GM19193 (cell line): Measurements from ENCODE around the gene SERPINA6.

Experiments used
- POLR2A ChIP-seq: IDR thresholded peaks from 4 replicates; pipeline ENCODE4 v1.6.1; 2011; ENCODE audit not compliant: insufficient read depth, insufficient read length; ENCODE audit errors: extremely low read depth

The SERPINA6 gene

DNA sequence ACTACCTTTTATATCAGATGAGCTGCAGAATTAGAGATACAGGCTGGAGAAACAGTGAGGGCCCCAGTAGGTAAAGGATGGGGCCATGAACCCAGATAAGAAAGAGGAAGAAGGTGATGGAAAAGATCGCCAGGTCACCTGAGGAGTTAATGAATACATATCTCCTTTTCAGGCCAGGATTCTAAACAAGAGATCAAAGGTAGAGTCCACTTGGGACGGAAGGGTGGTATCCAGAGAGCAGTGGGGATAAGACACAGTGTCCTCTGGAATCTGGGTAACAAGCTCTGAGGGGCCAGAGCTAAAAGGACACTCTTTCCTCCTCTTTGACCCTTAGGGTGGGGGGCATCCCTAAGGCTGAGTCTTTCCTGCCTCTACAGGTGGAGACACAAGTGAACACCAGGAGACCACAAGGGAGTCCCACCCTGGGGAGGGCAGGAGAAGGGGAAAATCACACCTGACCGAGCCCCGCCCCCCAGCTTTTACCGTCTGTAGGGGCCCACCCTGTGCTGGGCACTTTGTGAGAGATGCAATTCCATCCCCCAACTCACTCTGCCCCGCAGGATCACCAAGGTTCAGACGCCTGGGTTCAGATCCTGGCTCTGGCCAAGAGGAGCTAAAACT is 37.9 kb upstream of the SERPINA6 start:
- TF ChIP-seq POLR2A = no peak

DNA sequence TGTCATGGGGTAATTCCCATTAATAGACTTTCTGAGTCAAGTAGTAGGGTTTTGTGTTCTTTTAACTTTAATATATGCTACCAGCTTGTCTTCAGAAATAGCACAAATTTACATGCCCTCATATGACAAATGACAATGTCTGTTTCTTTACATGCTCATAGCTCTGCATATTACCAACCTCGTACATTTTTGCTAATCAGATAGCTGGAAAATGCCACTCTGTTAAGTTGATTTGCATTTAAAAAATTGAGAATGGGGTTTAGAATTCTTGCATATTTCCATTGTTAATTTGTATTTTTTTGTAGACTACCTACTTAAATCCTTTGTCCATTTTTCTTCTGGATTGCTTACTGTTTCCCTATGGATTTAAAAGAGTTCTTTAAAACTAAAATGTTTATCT is 34.0 kb upstream of the SERPINA6 start:
- no peak for TF ChIP-seq POLR2A

DNA sequence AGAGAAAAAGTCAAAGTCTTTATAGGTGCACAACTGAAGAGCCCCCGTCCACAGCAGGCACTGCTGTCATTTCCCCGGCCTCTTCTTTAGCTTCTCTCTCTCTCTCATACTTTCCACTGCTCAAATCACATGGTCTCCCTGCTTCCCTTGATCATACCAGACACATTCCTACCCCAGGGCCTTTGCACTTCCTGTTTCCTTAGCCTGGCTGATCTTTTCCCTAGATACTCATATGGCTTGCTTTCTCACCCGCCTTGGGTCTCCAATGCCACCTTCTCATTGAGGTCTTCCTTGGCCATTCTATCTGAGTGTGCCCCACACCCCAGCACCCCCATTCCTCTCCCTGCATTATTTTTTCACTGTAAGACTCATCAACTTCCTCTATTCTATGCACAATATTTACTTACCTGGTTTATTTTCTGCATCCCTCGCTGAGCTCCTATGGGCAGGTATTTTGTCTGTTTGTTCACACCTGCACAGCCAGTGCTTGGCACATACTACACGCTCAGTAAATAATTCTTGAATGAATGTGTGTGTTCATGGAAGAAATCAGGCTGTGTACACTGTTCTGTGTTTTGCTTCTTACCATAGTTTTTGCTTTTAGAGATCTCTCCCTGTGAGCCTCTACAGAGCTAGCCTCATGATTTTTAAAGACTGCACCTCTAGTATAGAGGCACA is 33.4 kb upstream of the SERPINA6 start:
- no peak for TF ChIP-seq POLR2A

DNA sequence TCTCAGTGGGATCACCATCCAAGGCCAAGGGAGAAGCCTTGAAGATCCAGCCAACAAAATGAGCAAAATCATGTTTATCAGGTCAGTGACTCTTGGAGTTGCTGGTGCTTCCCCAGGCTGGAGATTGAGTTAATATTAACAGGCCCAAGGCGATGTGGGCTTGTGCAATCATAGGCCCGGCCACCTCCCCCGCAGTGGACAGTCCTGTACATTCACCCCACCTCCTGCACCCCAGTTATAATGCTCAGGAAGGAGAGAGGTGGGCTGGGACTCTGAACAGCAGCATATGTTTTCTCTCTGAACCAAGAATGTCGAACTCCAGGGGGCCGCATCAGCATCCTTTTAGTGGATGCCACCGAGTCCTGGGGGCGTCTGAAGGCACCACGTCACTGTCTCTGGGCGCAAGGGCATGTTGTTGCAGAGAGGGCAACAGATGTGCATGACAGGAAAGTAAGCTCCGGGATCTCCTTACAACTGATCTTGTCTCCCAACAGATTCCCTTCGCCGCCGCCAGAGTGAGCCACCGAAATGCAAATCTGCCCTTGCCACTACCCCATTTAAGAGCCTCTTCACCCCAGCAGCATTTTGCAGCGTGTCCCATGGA is 32.2 kb upstream of the SERPINA6 start:
- no peak for TF ChIP-seq POLR2A

DNA sequence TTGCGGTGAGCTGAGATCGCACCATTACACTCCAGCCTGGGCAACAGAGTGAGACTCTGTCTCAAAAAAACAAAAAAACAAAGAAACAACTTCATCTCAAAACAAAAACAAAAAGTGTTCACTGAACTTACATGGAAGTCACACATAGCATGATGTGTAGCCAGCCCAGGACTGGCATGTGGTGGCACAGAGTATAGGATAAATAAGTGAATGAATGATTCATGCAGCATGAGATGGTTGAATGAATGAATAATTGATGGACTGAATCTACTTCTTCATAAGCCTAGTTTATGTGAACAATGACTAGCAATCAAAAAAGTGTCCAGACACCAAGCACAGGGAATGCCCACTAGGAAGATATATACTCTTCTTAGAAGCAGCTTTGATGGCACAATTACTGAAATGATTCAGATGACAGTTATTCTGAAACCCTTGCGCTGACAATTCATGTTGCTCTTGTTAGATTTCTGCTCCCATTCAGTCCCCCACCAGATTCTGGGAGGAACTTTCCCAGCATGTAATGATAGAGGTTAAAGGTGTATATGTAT is 31.6 kb upstream of the SERPINA6 start:
- no peak for TF ChIP-seq POLR2A

DNA sequence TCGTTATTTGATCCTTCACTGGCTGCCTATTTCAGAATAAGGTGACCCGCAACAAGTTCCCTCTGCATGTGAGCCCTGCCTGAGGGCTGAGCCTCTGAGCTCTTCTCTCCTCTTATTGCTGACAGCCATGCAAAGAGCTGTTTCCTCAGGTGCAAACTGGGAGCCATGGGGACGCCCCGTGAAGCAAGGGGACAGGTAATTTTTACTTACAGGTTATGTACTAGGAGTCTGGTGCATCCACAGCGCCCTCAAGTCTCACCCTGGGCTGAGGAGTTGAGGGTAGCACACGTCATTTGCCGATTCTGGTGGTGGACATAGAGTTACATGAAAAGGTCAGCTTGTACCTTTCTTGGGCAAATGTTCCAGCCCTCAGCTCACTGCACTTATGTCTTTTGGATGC is 26.1 kb upstream of the SERPINA6 start:
- no peak for TF ChIP-seq POLR2A

DNA sequence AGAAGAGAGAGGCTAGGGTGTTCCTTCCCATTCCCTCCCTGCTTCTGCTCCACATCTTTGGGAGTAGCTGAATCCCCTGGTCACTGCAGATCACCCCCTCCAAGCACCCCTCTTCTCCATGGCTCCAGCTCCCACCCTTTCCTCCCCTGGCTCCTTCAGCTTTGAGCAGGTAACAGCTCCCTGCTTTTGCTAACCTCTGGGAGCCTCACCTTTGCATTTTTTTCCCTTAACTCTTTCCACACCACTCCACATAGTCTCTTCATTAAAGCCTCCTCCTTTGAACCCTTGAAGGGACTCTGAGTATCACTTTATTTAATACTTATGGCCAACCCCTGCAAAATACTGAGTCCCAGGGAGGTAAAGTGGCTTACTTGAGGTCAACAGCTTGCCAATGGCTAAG is 25.7 kb upstream of the SERPINA6 start:
- TF ChIP-seq POLR2A = no peak

DNA sequence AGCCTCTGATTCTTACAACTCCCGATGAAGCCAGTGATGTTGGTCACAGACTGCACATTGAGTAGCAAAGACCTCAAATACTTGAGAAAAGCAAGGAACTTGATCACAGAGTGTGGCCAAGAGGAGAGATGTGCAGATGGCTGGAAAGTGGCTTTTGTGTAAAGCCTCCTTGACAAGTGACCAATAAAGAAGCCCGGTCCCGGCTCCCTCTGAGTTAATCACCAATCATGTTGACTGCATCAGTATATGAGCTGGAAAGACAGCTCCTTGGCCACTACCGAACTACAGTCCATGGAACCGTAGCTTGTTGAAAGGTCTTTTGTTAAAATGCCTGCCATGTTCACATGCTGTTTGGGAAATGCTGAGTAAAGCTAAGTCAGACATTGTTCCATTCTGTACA is 23.7 kb upstream of the SERPINA6 start:
- TF ChIP-seq POLR2A = no peak

DNA sequence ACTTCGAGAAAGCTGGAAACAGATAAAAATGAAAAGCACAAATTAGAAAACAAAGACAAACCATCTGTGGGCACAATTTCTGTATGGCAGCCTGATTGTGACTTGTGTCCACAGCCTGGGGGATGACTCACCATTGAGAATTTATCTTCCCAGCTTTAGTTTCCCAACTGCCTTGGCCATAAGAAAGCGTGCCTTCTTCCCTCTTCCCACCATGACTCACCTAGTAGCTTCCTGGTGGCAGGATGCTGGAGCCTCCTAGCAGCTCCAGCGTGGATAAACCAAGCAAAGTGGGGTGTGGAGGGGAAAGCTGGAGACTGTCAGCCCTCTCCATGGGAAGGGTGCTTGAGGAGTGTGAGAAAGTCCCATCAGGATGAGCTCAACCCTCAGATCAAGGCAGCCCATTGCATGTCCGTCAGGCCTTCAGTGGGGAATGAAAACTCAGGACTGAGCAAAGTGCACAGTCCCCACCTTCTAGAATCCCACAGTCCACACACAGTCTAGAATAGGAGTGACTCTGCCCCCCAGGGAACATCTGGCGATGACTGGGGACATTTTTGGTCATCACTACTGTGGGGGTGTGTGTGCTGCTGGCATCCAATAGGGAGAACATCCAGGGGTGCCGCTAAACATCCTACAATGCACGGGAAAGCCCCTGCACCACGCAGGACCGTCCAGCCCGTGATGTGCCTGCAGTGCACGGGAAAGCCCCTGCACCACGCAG is 22.4 kb upstream of the SERPINA6 start:
- TF ChIP-seq POLR2A = no peak

DNA sequence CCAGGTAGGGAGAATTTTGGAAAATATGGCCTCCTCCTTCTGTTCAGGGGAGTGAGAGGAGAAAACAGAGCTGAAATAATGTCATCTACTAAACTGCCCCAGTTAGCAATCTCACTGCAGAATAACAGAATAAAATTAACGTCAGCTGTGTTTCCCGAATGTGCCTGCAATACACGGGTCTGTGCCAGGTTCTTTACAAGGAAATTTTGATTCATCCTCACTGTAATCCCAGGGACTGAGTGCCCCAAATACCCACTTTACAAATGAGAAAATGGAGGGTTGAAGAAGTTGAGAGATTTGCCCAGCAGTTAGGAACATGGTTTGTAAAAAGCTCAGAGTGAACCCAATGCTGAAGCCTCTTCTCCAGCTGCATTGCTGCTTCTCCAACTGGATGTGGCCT is 21.3 kb upstream of the SERPINA6 start:
- no peak for TF ChIP-seq POLR2A

DNA sequence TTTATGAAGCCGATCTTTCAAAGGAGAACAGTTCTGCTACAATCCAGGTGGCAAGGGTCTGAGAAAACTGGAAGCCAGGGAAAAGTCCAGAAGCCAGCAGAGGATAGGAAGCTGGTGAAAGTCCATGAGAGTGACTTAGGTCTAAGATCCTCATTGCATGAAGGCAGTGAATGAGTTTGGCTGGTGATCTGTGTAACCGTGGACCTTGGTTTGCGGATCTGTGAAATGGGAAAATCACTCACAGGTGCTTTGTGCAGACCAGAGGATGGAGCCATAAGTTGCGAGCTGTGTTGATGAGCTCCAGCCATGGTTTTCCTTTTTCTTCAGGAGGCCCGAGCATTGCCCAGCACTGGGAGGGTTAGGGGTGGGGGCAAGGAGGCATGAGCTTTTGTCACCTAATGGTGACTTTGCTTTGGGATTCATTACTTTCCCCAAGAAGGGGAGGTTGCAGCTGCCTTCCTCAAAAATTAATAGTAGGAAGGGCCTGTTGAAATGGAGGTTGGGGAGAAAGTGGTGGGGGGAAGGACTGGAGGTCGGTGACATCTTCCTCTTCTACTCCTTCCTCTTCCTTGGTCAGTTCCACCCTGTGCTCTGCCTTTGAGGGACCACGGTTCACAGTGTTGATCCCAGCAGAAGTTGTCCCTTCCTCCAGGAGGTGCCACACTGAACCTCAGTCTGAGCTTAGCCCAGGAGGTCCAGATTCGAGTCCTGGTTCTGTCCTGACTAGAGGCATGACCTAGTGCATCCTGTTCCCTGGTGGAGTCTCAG is 20.3 kb upstream of the SERPINA6 start:
- TF ChIP-seq POLR2A = no peak

DNA sequence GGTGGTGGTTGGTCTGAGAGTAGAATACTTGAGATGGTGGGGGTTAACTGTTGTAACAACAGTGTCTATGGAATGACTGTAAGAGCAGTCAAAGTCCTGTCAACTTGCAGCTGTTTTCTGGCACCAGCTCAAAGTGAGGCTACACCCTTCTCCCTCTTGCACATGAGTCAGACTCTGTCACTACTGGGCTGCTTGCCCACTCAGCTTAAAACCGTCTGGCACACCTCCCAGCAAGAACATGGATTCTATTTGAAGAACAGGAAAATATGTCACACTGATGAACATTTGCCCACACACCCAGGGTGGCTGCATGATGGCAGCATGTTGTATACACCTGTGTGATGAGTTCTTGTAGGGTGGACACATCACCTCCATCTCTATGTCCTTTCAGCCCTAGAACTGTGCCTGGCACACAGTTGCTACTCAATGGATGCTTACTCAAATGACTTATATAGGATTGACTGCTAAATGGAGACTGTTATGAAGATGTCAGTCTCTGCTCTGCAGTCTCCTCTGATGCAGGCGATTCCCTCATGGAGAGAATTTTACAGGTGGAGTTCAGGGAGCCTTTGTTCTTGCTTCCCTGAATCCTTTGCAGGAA is 19.3 kb upstream of the SERPINA6 start:
- no peak for TF ChIP-seq POLR2A

DNA sequence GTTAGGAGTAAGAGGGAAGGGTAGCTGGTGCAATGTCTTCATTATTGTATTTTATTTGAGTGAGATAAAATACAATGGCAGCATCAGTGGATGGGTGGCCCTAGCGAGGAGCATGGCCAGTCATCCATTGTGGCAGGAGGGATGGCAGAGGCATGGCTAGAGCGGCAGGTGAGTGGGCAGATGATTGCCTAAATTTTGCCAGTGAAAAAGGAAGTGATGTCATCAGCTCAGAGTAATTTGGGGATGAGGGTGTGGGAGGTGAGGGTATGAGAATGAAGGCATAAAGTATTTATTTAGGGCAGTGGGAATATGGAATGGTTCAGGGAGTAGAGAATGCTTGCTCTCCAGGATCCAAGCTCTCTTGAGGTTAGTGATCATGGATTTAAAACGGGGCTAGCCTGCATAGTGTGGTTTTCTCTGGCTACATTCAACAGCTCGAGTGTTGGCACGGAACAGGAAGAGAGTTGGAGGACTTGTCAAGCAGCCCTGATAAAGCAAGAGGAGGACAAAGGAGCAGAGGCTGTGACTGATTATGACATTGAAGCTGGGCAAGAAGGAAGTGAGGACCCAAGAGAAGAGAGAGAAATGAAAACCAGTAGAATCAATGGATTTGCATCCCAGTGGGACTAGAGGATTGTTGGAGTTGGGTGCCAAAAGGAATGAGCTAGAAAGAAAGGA is 18.7 kb upstream of the SERPINA6 start:
- TF ChIP-seq POLR2A = no peak

DNA sequence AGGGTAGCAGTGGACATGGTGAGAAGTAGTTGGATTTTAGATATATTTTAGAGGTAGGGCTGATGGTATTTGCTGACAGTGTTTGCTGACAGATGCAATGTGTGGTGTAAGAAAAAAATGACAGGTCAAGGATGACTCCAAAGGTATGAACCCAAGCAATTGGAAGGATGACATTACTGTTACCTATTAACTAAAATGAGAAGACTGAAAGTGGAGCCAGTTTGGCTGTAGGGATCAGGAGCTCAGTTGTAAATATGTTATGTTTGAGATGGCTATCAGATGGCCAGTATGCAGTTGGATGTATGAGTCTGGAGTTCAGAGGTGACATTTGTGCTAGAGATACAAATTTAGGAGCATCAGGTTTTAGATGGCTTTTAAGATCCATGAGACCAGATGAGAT is 17.4 kb upstream of the SERPINA6 start:
- TF ChIP-seq POLR2A = no peak
